ENCODE measurements around the gene SOS1.
"Not testable (repeated sequence)": the region's sequence is repeated elsewhere in the genome, so short reads cannot be mapped to it uniquely, and the experiment has no call there.

Gene SOS1

DNA sequence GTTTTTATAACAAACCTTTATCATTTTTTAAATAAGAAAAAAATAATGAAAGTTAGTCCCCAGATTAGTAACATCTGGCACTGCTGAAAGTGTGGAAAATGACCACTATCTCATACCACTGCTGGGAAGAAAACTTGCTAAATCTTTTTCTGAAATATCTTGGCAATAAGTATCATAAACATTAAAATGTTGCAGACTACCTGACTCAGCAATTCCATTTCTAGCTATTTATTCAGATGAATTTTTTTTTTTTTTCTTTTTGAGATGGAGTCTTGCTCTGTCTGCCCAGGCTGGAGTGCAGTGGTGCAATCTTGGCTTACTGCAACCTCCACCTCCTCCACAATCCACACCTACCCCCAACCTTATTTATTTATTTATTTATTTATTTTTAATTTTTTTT lies 35.3 kb upstream of the SOS1 start:
- no peak for DNase-seq (ENCODE audit: low read depth, low spot score)
- no peak overlapping the region for H3K4me3 ChIP-seq (ENCODE audit: low read depth, low read length)
- ChIA-PET CTCF (interaction anchor here (0.9 kb wide), 1 partner anchor 9 kb away, joined by 3 read pairs; no protein-coding TSS in a partner anchor), POLR2A (no interaction called here)
- TF ChIP-seq, protein P1, sequence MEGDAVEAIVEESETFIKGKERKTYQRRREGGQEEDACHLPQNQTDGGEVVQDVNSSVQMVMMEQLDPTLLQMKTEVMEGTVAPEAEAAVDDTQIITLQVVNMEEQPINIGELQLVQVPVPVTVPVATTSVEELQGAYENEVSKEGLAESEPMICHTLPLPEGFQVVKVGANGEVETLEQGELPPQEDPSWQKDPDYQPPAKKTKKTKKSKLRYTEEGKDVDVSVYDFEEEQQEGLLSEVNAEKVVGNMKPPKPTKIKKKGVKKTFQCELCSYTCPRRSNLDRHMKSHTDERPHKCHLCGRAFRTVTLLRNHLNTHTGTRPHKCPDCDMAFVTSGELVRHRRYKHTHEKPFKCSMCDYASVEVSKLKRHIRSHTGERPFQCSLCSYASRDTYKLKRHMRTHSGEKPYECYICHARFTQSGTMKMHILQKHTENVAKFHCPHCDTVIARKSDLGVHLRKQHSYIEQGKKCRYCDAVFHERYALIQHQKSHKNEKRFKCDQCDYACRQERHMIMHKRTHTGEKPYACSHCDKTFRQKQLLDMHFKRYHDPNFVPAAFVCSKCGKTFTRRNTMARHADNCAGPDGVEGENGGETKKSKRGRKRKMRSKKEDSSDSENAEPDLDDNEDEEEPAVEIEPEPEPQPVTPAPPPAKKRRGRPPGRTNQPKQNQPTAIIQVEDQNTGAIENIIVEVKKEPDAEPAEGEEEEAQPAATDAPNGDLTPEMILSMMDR (IDR thresholded peaks at IDR 0.05; ENCODE audit: insufficient read depth, low read length, missing control alignments), result no peak

DNA sequence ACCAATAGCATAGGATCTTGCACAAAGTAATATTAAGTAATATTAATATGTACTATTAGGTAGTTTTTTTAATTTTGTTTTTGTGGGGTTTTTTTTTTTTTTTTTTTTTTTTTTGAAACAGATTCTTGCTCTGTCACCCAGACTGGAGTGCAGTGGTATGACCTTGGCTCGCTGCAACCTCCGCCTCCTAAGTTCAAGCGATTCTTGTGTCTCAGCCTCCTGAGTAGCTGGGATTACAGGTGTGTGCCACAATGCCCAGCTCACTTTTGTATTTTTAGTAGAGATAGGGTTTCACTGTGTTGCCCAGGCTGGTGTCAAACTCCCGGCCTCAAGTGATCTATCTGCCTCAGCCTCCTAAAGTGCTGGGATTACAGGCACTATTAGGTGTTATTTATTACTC lies 34.7 kb upstream of the SOS1 start:
- POLR2A ChIA-PET; DNase-seq (ENCODE audit: low read depth, low spot score); H3K4me3 ChIP-seq (ENCODE audit: low read depth, low read length): not testable (repeated sequence)
- CTCF ChIA-PET, result interaction anchor here (0.9 kb wide), 1 partner anchor 8 kb away, joined by 3 read pairs; no protein-coding TSS in a partner anchor

- no peak for DNase-seq (ENCODE audit: low read depth, low spot score)
- H3K4me3 ChIP-seq (ENCODE audit: low read depth, low read length), result no peak overlapping the region
- ChIA-PET POLR2A (no interaction called here), CTCF (interaction anchor here (0.8 kb wide), 1 partner anchor 73 kb away, joined by 3 read pairs; no protein-coding TSS in a partner anchor)
- TF ChIP-seq, protein P1 (IDR thresholded peaks at IDR 0.05; ENCODE audit: insufficient read depth, low read length, missing control alignments), result no peak
Measured at GRCh38 chr2:39154944-39155343, 34.1 kb upstream of the SOS1 start.

GRCh38 chr2:39153312-39153711 lies 32.5 kb upstream of the SOS1 start:
- ChIA-PET CTCF (no interaction called here), POLR2A (no interaction called here)
- DNase-seq (ENCODE audit: low read depth, low spot score), result no peak
- H3K4me3 ChIP-seq (ENCODE audit: low read depth, low read length), result no peak overlapping the region
- TF ChIP-seq, protein P1 (IDR thresholded peaks at IDR 0.05; ENCODE audit: insufficient read depth, low read length, missing control alignments), result no peak

- ChIA-PET CTCF (no interaction called here), POLR2A (no interaction called here)
- DNase-seq (ENCODE audit: low read depth, low spot score), result no peak
- no peak overlapping the region for H3K4me3 ChIP-seq (ENCODE audit: low read depth, low read length)
- TF ChIP-seq, protein P1 (IDR thresholded peaks at IDR 0.05; ENCODE audit: insufficient read depth, low read length, missing control alignments), result no peak
Measured at GRCh38 chr2:39152504-39152903, 31.7 kb upstream of the SOS1 start.

DNA sequence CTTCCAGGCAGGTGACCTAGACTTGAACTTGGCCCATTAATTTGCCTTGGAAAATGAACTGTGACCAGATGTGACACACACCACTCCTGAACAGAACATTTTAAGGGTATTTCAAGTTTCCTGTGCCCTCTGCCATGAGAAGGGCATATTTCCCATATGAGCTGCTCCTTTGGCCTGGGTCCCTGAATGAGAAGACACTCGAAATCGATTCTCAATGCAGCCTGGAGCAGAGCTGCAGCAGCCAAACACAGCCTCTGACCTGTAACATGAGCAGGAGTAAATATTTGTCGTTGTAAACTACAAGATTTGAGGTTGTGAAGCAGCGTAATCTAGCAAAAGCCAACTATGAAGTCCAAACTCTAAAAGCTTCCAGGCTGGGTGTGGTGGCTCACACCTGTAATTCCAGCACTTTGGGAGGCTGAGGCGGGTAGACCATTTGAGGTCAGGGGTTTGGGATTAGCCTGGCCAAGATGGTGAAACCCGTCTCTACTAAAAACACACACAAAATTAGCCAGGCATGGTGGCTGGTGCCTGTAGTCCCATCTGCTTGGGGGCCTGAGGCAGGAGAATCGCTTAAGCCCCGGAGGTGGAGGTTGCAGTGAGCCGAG lies 30.1 kb upstream of the SOS1 start:
- no peak for DNase-seq (ENCODE audit: low read depth, low spot score)
- CTCF ChIA-PET, result no interaction called here
- no peak overlapping the region for H3K4me3 ChIP-seq (ENCODE audit: low read depth, low read length)
- TF ChIP-seq, protein P1 (IDR thresholded peaks at IDR 0.05; ENCODE audit: insufficient read depth, low read length, missing control alignments), result no peak
- POLR2A ChIA-PET, result no interaction called here

- POLR2A ChIA-PET, result no interaction called here
- TF ChIP-seq, protein P1 (IDR thresholded peaks at IDR 0.05; ENCODE audit: insufficient read depth, low read length, missing control alignments), result no peak
- DNase-seq (ENCODE audit: low read depth, low spot score), result no peak
- CTCF ChIA-PET, result interaction anchor here (1.2 kb wide), 1 partner anchor 79 kb away, joined by 3 read pairs; no protein-coding TSS in a partner anchor
- H3K4me3 ChIP-seq (ENCODE audit: low read depth, low read length), result no peak overlapping the region
Measured at GRCh38 chr2:39150102-39150562, 29.3 kb upstream of the SOS1 start.

All from AG04449 (cell line).